CD4-positive, alpha-beta T cell treated with Interleukin-12 subunit alpha and Interleukin-12 subunit beta, for 1 hour (primary cell): ENCODE measurements around the gene SVIL.
"Not testable (repeated sequence)": the region's sequence is repeated elsewhere in the genome, so short reads cannot be mapped to it uniquely, and the experiment has no call there.

ENCODE experiments used
- DNase-seq: peaks from one replicate; pipeline ENCODE4 v3.0.0-alpha.2; 2020

The SVIL gene

DNA sequence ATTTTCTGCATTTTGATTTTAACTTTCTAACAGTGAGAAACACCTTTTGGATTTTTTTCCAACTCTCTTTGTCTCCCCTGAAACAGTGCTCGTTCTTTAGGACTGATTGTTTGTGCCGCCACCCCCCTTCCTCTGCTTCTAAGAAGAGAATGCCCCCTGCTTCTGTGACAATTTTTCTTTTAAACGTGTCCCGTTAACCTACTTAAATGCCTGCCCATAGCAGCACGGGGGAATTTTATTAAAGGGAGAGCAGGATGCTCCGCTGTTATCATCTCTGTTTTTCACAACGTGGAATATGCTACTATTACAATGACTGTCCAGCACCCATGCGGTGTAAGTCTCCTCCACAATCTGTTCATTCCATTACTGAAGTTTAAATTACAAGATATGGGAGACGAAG is 67.8 kb downstream of the SVIL start:
- DNase-seq: no peak

DNA sequence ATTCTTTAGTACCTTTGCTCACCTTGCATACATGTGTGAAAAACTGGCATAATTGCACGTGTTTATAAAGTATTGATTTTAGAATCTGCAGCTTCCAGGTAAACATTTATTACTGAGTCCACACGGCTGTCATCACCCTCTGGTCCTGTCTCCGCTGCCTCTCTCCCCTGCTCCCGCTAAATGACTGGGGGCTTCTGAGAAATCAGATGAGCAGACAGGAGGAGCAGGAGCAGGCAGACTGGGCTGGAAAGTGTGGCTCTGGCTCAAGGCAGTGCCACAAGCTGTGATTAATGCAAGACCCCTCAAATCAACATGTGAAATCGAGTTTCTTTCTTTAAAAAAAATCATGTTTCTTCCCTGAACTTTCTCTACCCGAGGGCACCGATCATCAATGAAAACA is 68.6 kb downstream of the SVIL start:
- not testable (repeated sequence) for DNase-seq

DNA sequence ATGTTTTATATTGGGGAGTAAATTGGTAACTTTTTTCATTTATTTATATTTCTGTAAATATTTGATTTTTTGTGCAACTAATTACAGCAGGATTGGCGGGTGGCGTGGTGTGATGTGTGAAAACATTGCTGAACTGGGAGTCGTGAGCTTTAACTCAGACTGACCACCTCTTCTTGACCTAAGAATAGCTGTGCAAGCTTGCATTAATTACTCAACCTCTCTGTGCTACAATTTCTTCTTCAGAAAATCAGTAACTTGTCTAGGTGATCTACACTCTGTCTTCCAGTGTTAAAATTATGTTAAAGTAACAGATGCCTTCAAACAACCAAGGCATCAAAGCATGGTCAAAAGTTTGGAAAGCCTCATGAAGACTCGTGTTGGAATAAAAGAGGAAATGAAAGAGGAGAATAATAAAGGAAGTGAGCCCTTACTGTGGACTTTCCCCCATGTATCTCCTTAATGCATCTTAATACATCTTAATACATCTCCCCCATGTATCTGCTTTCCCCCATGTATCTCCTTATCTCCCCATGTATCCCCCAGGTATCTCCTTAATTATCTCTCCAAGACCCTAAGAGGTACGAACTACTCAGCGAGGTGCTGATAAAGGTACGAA is 71.2 kb downstream of the SVIL start:
- DNase-seq: no peak

DNA sequence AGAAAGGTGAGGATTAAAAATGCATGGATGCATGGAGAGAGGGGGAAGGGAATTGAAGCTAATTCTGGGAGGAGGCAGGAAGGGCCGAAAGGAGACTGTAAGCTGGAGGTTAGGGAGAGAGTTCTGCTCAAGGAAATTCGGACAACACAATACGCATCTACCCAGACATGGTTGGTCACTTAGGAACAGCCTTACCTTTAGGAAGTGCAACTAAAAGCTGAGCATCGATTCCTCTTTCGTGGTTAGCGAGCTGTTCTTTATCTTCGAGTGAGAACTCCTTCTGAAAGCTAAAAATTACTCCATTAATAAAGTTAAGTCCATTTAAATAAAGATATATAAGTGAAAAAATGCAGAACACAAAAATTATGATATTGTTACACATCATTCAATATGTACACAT is 71.8 kb downstream of the SVIL start:
- not testable (repeated sequence) for DNase-seq

DNA sequence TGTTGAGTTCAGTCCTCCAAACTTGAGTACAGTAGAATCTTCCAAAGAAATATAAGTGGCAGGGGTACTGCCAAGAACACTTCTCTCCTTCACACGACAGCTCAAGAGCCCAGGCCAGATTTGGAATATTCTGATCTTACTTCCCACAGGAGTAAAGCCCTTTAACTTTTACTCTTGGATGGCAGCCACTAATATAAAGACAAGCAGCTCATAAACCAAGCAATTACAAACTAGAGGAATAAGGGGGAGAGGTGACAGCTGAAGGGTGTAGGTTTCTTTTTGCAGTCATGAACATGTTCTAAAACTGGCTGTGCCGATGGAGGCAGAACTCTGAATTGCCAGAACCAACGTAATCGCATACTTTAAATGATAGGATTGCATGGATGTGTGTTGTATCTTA is 74.8 kb downstream of the SVIL start:
- DNase-seq: no peak

DNA sequence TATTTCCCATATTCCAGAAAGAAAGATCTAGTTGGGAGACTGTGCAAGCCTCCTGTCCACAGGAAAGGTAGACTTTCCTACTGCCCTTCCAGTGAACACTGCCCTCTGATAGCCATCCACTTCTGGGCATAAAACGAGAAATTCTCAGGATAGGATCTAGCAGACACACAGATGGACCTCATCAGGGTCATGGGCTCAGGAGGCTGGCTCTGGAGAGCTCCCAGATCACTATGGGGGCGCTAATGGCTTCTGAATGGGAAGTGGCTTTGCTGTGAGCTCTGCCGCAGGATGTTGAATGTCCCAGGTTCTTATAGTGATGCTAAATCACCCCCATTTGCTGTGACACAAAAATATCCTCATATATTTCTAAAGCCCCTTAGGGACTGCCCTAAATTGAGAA is 77.1 kb downstream of the SVIL start:
- DNase-seq: no peak

DNA sequence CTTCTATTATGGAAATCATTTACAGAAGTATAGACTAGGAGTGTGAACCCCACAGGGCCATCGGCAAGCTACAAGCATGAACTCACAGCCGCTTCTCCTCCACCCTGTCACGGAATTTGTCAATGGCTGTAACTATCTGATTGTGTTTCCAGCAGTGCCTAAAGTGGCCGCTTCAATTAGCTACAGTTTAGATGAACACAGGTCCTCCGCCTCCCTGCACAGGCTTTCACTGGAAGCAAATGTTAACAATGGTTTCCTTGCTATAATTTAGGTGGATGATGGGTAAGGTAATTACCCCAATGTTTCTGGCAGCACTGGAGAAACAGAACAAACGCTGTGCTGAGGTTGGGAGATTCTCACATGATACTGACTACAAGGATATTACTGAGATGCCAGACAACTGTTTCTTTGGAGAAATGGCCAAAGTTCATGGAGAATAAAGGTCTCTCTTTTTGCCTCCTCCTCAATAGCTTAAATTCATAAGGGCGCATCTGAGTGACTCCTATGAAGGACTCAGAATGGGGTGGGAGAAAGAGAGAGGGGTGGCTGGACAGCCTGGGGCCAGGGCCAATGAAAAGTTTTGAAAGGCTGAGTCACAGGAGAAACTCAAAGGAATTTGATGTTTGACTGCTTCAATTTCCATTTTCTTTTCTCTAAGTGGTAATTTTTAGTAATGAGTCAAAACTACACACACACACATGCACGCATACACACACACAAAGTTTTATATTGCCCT is 78.9 kb downstream of the SVIL start:
- no peak for DNase-seq

DNA sequence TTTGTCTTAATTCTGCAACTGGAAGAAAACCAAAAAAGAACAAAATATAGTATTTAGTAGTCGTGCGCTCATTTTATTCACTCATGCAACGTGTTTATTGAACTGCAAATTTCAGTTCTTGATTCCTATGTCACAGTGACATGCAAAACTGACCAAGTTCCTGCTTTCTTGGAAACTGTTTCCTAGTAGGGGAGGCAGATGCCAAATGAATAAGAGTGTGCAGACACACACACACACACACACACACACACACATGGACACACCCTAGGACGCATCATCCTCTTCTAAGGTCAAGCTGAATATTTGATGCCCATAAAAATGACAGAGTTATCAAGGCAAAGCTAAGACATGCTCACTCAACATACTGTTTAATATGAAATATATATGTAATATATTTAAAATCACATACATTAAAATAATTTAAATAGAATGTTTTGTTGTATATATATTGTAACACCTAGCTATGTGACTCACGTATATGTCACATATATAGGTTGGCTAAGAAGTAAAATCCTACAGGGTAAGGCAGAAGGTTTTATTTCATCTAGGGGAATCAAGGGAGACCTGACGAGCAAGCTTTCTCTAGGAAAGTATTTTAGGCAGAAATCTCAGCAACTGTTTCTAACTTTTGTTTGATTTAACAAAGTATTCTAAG is 79.6 kb downstream of the SVIL start:
- no peak for DNase-seq

DNA sequence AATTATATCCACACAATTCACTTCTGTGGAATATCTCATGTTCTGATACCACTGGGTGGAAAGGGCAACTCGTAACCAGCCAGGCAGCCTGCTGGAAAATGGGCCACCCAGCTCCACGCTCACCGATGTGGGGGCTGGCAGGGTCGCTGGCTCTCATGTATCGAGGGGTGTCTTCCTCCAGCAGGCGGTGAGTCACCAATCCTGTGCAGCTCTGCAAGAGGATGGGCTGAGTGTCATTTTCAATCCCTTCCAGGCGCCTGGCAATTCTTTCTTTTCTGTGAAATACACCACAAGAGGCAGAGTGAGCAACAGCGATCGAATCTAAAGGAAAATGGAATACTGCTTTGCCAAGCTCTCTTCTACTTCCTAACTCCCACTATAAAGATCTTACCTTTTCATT is 80.1 kb downstream of the SVIL start:
- no peak for DNase-seq

DNA sequence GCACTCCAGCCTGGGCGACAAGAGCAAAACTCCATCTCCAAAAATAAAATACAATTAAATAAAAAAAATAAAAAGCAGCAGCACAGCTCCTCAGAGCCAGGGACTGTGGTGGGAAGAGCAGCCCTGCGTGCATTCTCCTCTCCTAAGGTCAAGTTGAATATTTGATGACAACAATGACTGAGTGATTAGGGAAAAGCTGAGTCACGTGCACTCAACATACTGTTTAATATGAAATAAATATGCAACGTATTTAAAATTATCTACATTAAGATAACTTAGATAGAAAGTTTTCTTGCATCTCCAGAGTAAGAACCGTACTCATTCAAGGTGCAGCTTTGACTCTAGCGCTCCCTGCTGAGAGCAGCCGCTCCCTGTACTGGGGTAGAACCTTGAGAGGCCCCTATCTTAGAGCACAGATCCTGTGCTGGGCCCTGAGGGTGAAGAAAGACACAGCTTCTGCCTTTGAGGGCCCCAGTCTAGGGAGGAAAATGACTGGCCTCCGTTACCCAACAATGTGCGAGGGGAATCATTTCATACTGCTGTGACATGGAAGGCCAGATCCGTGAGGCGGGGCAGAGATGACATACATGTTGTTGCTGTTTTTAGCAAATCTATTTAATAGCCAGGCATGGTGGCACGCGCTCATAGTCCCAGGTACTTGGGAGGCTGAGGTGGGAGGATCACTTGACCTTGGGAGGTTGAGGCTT is 81.1 kb downstream of the SVIL start:
- DNase-seq: no peak

DNA sequence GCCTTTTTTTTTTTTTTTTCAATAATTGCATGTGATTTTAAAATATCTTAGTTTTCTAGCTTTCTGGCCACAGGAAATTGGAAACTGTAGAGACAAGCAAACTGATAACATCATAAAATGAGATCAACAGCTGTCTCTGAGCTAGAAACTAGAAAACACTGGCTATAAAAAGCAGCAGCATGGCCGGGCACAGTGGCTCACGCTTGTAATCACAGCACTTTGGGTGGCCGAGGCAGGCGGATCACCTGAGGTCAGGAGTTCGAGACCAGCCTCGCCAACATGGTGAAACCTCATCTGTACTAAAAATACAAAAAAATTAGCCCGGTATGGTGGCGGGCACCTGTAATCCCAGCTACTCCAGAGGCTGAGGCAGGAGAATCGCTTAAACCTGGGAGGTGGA is 81.7 kb downstream of the SVIL start:
- DNase-seq: not testable (repeated sequence)

DNA sequence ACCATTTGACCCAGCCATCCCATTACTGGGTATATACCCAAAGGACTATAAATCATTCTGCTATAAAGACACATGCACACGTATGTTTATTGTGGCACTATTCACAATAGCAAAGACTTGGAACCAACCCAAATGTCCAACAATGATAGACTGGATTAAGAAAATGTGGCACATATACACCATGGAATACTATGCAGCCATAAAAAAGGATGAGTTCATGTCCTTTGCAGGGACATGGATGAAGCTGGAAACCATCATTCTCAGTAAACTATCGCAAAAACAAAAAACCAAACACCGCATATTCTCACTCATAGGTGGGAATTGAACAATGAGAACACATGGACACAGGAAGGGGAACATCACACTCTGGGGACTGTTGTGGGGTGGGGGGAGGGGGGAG is 85.3 kb downstream of the SVIL start:
- not testable (repeated sequence) for DNase-seq

DNA sequence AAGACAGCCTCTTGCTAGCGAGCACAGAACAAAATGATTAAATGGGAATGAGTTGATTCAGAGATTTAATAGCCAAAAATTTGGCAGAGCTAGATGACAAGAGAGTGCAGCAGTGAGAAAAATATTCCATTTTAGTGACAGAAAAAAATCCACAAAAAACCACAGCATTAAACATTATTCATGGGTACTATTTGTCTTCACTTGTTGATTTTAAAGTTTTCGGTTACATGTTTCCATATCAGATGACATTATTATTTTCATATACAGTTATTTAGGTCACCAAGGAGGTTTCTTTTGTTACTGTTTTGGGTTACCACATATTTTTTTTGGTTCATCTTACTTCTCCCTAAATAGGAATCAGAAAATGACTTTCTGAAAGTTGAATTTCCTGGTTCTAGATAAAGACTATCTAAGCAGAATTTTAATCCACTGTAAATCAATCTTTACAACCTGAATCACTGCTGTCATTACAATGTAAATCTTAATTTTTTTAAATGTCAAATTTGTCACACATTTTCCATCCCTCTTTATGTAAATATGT is 87.9 kb downstream of the SVIL start:
- no peak for DNase-seq

DNA sequence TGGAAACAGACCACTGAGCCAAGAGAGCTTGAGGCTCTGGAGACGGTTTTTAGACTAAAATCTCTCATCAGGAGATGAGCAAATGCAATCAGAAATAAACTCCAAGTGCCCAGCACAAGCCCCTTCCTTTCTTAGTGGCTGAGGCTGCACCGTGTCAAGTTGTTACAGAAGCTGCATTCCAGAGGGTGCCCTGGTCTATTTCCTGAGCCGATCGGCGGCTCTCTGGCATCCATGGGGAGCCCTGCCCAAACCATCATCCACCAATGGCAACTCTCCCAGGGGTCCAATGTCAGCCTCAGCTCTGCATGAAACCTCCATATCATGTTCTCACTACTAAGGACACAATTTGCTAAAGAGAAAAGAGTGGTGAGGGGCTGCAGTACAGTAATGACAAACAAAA is 89.6 kb downstream of the SVIL start:
- DNase-seq: no peak

DNA sequence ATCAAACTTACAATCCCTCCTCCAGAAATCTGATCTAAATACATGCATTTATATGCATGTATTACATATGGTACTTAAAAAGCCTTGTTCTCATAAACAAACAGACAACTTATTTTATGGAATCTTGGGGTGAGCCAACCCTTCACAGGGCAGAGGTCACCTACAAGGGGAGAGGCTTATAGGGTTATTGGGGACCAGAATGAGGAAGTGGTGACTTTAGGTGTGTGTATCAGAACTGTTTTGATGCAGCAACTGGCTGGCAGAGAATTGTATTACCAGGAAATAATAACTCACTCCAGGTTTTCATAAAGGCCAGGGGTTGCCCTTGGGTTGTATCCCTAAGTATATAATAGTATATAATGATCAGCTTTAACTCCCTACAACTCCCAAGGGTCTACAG is 91.1 kb downstream of the SVIL start:
- DNase-seq: no peak

DNA sequence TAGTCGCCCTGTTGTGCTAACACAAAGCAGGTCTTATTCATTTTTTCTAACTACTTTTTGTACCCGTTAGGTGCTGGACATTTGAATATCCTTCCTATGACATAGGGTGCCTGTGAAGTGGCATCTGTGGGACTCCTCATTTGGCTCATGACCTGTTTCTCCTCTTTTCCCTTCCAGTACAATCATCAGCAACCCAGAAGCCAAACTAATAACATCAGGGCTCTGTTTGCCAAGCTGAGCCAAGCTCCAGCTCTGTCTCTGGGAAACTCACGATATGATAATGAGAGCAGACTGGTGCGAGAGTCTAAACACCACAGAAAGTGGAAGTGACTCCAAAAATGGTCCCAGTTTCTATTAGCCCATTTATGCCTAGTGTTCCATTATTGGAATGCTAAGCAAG is 92.0 kb downstream of the SVIL start:
- DNase-seq: no peak

DNA sequence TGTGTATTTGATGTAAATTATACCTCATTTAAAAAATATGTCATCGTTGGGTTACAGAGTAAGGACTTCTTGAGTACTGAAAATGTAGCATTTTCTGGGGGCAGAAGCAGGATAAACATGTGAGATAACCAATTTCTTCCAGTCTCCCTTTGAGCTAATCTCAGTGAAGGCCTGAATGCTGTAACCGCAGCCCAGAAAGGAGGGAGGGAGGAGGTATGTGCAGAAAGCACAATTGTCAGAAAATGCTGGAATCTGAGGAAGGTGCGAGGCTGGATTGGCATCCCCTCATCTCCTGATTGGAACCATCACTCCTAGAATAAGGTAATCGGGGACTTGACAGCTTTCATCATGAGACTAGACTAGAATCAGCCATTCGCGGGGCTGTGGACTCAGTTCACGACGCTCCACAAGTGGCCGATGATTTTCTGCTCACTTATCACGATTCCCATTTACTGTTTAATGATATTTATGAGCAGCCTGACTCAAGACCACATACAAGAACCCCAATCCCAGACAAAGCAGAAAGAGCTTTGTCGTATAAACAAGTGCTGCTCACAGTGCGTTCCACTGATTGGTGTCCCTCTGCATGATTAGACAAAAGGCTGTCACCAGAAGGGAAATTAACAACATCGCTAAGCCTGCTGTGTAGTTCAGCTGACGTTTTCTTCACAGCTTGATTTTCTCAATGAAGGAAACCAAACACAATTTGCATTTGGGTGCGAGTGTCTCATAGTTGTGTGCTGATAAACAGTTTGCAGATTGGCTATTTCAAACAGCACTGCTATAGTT is 93.2 kb downstream of the SVIL start:
- no peak for DNase-seq

DNA sequence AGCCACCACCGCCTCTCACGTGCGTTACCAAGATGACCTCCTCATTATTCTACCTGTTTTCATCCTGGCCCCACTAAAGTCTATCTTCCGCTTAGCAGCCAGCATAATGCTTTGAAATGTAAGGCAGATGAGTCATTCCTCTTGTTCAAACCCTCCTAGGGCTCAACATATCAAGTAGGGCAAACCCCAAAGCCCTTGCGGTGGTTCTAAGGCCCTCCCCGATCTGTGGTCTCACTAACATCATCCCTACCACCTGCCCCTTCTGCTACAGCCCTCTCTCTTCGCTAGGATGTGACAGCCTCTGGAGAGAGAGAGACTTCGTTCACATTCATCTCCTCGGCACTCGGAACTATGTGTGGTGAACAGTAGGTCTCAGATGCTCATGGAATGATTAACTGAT is 94.8 kb downstream of the SVIL start:
- no peak for DNase-seq

DNA sequence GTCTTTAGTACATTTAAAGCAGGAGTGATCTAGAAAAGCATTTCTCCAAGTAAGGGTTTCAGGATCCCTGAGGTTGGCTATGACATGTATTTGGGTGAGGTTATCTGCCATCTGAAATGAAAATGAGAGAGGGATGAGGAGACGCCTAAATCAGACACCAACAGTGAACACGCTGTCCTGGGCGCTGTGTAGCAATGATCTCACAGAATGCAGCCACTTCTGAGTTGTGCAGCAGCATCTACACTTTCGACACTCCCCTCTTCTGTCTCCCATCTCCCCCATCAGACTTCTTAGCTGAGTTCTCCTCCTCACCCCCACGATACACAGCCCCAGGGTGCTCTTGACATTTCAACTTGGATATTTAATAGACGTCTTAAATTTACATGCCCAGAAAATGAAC is 95.4 kb downstream of the SVIL start:
- DNase-seq: no peak

DNA sequence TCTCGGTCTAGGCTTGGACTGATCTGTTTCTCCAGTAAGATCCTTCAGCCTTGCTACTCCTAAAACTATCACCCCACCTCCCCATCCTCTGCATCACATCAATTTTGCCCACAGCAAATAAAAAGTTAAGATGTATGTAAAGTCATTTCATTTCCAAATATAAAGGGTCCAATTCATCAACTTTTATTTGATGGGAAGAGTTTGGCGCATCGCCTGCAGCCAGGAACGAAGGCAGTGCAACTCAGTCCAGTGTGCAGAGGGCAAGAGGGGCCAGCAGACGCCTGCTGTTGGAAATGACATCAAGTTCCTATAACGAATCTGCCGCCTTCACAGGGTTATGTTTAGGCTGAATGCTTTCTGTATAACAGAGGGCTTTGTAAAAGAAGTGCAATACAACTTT is 97.0 kb downstream of the SVIL start:
- DNase-seq: no peak

DNA sequence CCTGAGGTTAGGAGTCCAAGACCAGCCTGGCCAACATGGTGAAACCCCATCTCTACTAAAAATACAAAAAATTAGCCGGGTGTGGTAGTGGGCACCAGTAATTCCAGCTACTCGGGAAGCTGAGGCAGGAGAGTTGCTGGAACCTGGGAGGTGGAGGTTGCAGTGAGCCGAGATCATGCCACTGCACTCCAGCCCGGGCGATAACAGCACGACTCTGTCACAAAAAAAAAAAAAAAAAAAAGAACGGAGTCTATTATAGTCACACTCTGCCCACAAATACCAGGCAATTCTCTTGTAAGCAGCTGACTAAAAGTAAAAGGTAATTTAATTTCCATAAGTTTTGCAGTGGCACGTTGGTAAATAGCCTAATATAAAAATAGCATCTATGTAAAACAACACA is 98.1 kb downstream of the SVIL start:
- not testable (repeated sequence) for DNase-seq

DNA sequence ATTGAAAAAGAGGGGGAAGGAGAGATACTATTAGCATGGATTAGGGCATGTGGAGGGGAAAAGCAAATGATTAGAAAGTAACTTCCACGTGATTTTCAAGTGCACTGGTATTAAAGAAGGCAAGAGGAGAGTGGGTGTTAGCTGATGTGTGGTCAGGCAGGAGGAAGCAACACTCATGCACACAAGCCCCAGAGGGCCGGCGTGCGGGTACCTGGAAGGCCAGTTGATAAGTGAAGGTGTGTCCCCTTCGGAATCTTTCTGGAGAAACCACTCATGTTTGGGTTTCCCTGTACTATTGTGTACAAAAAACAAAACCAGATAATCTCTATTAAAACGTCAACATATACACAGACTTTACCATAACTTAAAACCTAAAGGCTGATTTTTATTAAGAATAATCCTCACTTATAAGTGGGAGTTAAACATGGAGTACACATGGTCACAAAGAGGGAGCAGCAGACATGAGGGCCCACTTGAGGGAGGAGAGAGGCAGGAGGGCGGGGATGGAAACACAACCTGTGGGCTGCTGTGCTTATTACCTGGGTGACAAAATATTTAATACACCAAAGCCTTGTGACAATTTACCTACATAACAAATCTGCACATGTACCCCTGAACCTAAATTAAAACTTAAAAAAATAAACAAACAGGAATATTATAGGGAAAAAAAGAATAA is 98.9 kb downstream of the SVIL start:
- DNase-seq: no peak
